Adipocyte (in vitro differentiated cells): Measurements from ENCODE around the gene HHEX.

Source experiments
- DNase-seq: peaks from one replicate; pipeline ENCODE4 v3.0.0-alpha.2; 2015; ENCODE audit warnings: low read depth
- H3K27me3 ChIP-seq: replicated peaks from 2 replicates; pipeline ENCODE4 v1.7.0; 2013; ENCODE audit warnings: mild to moderate bottlenecking, low read length, moderate library complexity; ENCODE audit not compliant: control insufficient read depth, insufficient read depth
- H3K36me3 ChIP-seq: 2 replicates; pipeline ENCODE4 v1.7.0; 2013; ENCODE audit warnings: low read length, mild to moderate bottlenecking, moderate library complexity; ENCODE audit not compliant: control insufficient read depth, insufficient read depth, severe bottlenecking
- H3K4me1 ChIP-seq: 2 replicates; pipeline ENCODE4 v1.7.0; 2013; ENCODE audit warnings: mild to moderate bottlenecking, low read length, moderate library complexity; ENCODE audit not compliant: control insufficient read depth, insufficient read depth
- H3K4me3 ChIP-seq: 2 replicates; pipeline ENCODE4 v1.7.0; 2013; ENCODE audit warnings: mild to moderate bottlenecking, low read length, moderate library complexity
- H3K9ac ChIP-seq: 2 replicates; pipeline ENCODE4 v1.7.0; 2013; ENCODE audit warnings: mild to moderate bottlenecking, low read length, moderate library complexity
- H3K9me3 ChIP-seq: 2 replicates; pipeline ENCODE4 v1.7.0; 2013; ENCODE audit warnings: mild to moderate bottlenecking, low read length, moderate library complexity; ENCODE audit not compliant: control insufficient read depth

Gene HHEX

GRCh38 chr10:92695679-92696605, 6.2 kb downstream of the HHEX start:
- peak; percentile 91 for DNase-seq
- peaks cover 37% of the 10 kb centered on the region for H3K27me3 ChIP-seq
- no peak overlapping the region for H3K9ac ChIP-seq
- H3K36me3 ChIP-seq, result no peaks in the 10 kb centered on the region
- peaks cover 4% of the 10 kb centered on the region for H3K9me3 ChIP-seq
- H3K4me1 ChIP-seq, result no peaks in the 10 kb centered on the region
- peak overlapping the region; percentile 60 for H3K4me3 ChIP-seq

DNA sequence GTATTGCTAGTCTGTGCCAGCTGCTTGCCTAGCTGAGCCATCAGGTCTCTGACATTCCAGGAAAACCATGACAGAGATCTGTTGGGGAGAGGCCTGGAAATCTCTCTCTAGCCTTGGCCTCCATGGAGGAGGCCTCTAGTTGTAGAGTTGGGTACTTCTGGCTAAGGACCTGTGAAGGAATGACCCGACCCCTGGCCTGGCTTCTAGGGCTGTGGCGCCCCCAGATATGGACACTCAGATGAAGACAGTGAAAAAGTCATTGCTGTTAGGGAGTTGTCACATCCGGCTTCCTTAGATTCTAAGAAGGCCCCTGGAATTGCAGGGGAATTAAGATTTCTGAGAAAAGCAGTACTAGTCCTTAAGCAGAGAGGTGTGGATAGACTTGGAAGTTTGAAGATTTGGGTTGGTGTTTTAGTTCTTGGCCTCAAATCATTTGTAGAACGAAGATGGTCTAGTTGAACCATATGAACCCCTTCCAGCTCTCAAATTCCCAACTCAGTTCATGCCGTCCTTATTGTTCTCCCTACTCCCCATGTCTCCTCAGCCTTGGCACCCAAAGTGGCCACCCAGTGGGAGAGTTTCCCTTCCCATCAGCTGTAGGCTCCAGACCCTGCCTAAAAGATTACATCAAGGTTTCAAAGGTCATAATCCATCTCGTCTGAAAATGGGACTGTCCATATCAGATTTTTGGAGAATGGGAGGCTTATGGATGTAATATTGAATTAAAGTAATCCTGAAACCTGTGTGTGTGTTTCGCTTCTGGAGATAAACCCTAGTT, 7.0 kb downstream of the HHEX start:
- DNase-seq, result no peak
- Histone ChIP-seq H3K27me3 (peaks cover 29% of the 10 kb centered on the region), H3K4me3 (no peak overlapping the region), H3K9ac (no peak overlapping the region), H3K9me3 (no peaks in the 10 kb centered on the region), H3K4me1 (no peaks in the 10 kb centered on the region), H3K36me3 (no peaks in the 10 kb centered on the region)

- Histone ChIP-seq H3K4me1 (no peaks in the 10 kb centered on the region), H3K9me3 (no peaks in the 10 kb centered on the region), H3K27me3 (peaks cover 18% of the 10 kb centered on the region), H3K9ac (no peak overlapping the region), H3K36me3 (no peaks in the 10 kb centered on the region), H3K4me3 (no peak overlapping the region)
- no peak for DNase-seq
These were observed 8.1 kb downstream of the HHEX start for GRCh38 chr10:92697663-92698511.

DNA sequence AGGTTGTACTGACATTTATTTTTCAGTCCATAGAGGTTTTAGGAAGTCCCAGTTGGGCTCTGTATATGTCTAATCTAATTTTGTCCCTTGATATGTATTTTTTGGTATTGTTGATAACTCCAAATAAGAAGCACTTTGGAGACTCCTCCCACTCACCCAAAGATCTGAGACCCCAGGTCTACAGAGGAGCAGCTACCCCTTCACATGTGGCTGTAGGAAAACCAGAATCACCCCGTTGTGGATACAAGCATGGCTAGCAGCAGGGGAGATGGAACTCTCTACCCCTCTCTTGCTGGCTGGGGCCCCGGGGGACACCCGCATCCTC, 9.4 kb downstream of the HHEX start:
- Histone ChIP-seq H3K4me3 (peak overlapping the region; percentile 77), H3K27me3 (peaks cover 7% of the 10 kb centered on the region), H3K4me1 (no peaks in the 10 kb centered on the region), H3K9me3 (no peaks in the 10 kb centered on the region), H3K36me3 (no peaks in the 10 kb centered on the region), H3K9ac (peak overlapping the region; percentile 63)
- DNase-seq, result no peak

GRCh38 chr10:92699518-92700381, 10.0 kb downstream of the HHEX start:
- DNase-seq, result peak; percentile 65
- H3K4me1 ChIP-seq, result no peaks in the 10 kb centered on the region
- peak overlapping the region; percentile 63 for H3K9ac ChIP-seq
- H3K4me3 ChIP-seq, result peak overlapping the region; percentile 77
- peaks cover under 1% of the 10 kb centered on the region for H3K27me3 ChIP-seq
- no peaks in the 10 kb centered on the region for H3K36me3 ChIP-seq
- no peaks in the 10 kb centered on the region for H3K9me3 ChIP-seq

GRCh38 chr10:92702301-92702916, 12.7 kb downstream of the HHEX start:
- H3K27me3 ChIP-seq, result peaks cover 6% of the 10 kb centered on the region
- no peak for DNase-seq

GRCh38 chr10:92712016-92712889, 22.5 kb downstream of the HHEX start:
- peaks cover 14% of the 10 kb centered on the region for H3K27me3 ChIP-seq
- H3K36me3 ChIP-seq, result no peaks in the 10 kb centered on the region
- peaks cover 2% of the 10 kb centered on the region for H3K9me3 ChIP-seq
- no peak overlapping the region for H3K4me3 ChIP-seq
- no peak for DNase-seq
- no peak overlapping the region for H3K9ac ChIP-seq
- no peaks in the 10 kb centered on the region for H3K4me1 ChIP-seq

More at GRCh38 chr10:92702301-92702916, 12.7 kb downstream of the HHEX start:
- Histone ChIP-seq H3K4me3 (no peak overlapping the region), H3K4me1 (no peaks in the 10 kb centered on the region), H3K9me3 (no peaks in the 10 kb centered on the region), H3K36me3 (no peaks in the 10 kb centered on the region), H3K9ac (no peak overlapping the region)

DNA sequence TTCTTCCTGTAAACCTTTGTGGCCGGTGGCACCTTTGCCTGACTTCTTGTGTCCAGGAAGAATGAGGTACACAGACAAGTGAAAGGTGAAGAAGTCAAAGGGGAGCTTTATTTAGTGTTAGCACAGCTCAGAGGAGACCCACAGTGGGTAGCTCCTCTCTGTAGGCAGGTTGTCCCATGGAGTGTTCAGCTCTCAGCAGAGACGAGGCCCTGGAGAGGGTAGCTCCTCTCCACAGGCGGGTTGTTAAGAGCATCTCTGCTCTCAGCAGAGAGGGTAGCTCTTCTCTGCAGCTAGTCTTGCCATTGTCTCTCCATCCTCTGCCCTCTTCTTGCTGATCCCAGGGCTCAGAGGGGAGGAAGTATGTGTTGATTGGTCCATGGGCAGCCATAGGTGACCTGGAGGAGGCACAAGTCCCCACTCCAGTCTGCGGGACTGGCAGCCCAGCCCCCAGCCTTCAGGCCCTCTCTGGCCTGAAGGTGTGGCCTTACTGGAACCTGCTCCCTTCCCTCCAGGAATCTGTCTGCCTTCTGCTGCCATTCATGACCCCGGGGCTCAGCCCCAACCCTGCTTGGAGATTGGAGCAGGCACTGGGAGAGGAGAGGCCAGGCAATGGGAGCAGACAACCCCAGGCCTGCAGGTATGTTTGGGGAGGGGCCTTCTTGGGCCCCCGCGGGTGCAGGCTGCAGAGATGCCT, 24.5 kb downstream of the HHEX start:
- Histone ChIP-seq H3K9me3 (peaks cover 2% of the 10 kb centered on the region), H3K27me3 (peaks cover 20% of the 10 kb centered on the region), H3K9ac (no peak overlapping the region), H3K36me3 (no peaks in the 10 kb centered on the region), H3K4me1 (no peaks in the 10 kb centered on the region), H3K4me3 (no peak overlapping the region)
- DNase-seq, result no peak

- H3K27me3 ChIP-seq, result peaks cover 24% of the 10 kb centered on the region
- no peaks in the 10 kb centered on the region for H3K36me3 ChIP-seq
- peaks cover 2% of the 10 kb centered on the region for H3K9me3 ChIP-seq
- H3K4me3 ChIP-seq, result no peak overlapping the region
- no peak overlapping the region for H3K9ac ChIP-seq
- H3K4me1 ChIP-seq, result no peaks in the 10 kb centered on the region
- no peak for DNase-seq
These were observed 25.1 kb downstream of the HHEX start for GRCh38 chr10:92714872-92715271.
